HFF-Myc (cell line): Measurements from ENCODE around the gene PLA2G5.

Experiments
- DNase-seq: peaks from one replicate; pipeline ENCODE4 v3.0.0-alpha.2; 2011; ENCODE audit warnings: low read depth; ENCODE audit errors: extremely low read depth
- H3K4me3 ChIP-seq: replicated peaks from 2 replicates; pipeline ENCODE4 v1.5.1; 2011; ENCODE audit warnings: low read depth, mild to moderate bottlenecking, control low read depth, low read length
- CTCF ChIP-seq: IDR thresholded peaks from 2 replicates; pipeline ENCODE4 v1.5.1; 2012; ENCODE audit warnings: mild to moderate bottlenecking, low read depth, low read length, control low read depth; ENCODE audit errors: missing control alignments

PLA2G5 gene

GRCh38 chr1:20074725-20075171, 4.8 kb downstream of the PLA2G5 start:
- DNase-seq: no peak
- no peak overlapping the region for H3K4me3 ChIP-seq
- TF ChIP-seq CTCF: no peak

GRCh38 chr1:20075345-20075744, 5.4 kb downstream of the PLA2G5 start:
- DNase-seq: no peak
- H3K4me3 ChIP-seq: no peak overlapping the region
- no peak for TF ChIP-seq CTCF

- DNase-seq: no peak
- H3K4me3 ChIP-seq: no peak overlapping the region
- no peak for TF ChIP-seq CTCF
Measured at GRCh38 chr1:20076223-20076622, 6.2 kb downstream of the PLA2G5 start.

- no peak for DNase-seq
- no peak for TF ChIP-seq CTCF
- H3K4me3 ChIP-seq: no peak overlapping the region
Measured at GRCh38 chr1:20076710-20077461, 6.9 kb downstream of the PLA2G5 start.

GRCh38 chr1:20078171-20078651, 8.2 kb downstream of the PLA2G5 start:
- DNase-seq: no peak
- no peak overlapping the region for H3K4me3 ChIP-seq
- no peak for TF ChIP-seq CTCF

- TF ChIP-seq CTCF: no peak
- no peak for DNase-seq
- H3K4me3 ChIP-seq: no peak overlapping the region
Measured at GRCh38 chr1:20078711-20079110, 8.7 kb downstream of the PLA2G5 start.

GRCh38 chr1:20079661-20080305, 9.8 kb downstream of the PLA2G5 start:
- H3K4me3 ChIP-seq: no peak overlapping the region
- no peak for DNase-seq
- TF ChIP-seq CTCF: no peak
